Neutrophil (primary cell): ENCODE data around the gene TAGLN.

Experiments
- H3K27ac ChIP-seq: fragments of 200-600 bp; sonication (generic); 2 replicates; pipeline ENCODE4 v1.5.1; 2016; ENCODE audit warnings: mild to moderate bottlenecking, moderate library complexity
- H3K27me3 ChIP-seq: fragments of 200-600 bp; sonication (generic); 2 replicates; pipeline ENCODE4 v1.6.0; 2016; ENCODE audit warnings: mild to moderate bottlenecking
- H3K36me3 ChIP-seq: fragments of 200-600 bp; sonication (generic); 2 replicates; pipeline ENCODE4 v1.5.1; 2017
- H3K4me1 ChIP-seq, 2 experiments: fragments of 200-600 bp in 1 of 2; sonication (generic) in 1 of 2; 1 replicate in 1 of 2; 2 replicates in 1 of 2; pipeline versions ENCODE4 v1.5.1 to v1.6.1; 2013 to 2016; ENCODE audit warnings: low read depth in 1 of 2, low read length in 1 of 2, mild to moderate bottlenecking in 1 of 2, moderate library complexity in 1 of 2; ENCODE audit not compliant: control insufficient read depth in 1 of 2, insufficient read depth in 1 of 2
- H3K4me3 ChIP-seq, 2 experiments: fragments of 200-600 bp in 1 of 2; sonication (generic) in 1 of 2; 1 replicate in 1 of 2; 2 replicates in 1 of 2; pipeline ENCODE4 v1.5.1; 2013 to 2016; ENCODE audit warnings: low read depth in 1 of 2, low read length in 1 of 2, mild to moderate bottlenecking in 1 of 2, moderate library complexity in 1 of 2
- H3K9me3 ChIP-seq: fragments of 200-600 bp; sonication (generic); 2 replicates; pipeline ENCODE4 v1.5.1; 2016
- CTCF ChIP-seq: fragments of 200-600 bp; sonication (generic); IDR thresholded peaks from 2 replicates; pipeline ENCODE4 v1.5.1; 2016; ENCODE audit warnings: antibody characterized with exemption

TAGLN gene

GRCh38 chr11:117197516-117198456, 1.4 kb upstream of the TAGLN start:
- H3K4me1 ChIP-seq: no peaks in the 10 kb centered on the region
- no peaks in the 10 kb centered on the region for H3K9me3 ChIP-seq
- no peak overlapping the region for H3K4me3 ChIP-seq
- peaks cover 5% of the 10 kb centered on the region for H3K36me3 ChIP-seq
- TF ChIP-seq CTCF: no peak
- no peak overlapping the region for H3K27ac ChIP-seq
- H3K27me3 ChIP-seq: peaks cover 5% of the 10 kb centered on the region

- TF ChIP-seq CTCF: no peak
- H3K27me3 ChIP-seq: peaks cover 5% of the 10 kb centered on the region
These were observed 557 bp upstream of the TAGLN start for GRCh38 chr11:117198613-117199012.

GRCh38 chr11:117199916-117200812, 994 bp downstream of the TAGLN start:
- Histone ChIP-seq H3K4me1 (no peaks in the 10 kb centered on the region), H3K4me3 (no peak overlapping the region), H3K27ac (no peak overlapping the region), H3K9me3 (no peaks in the 10 kb centered on the region), H3K36me3 (peaks cover 28% of the 10 kb centered on the region), H3K27me3 (peaks cover 5% of the 10 kb centered on the region)
- TF ChIP-seq CTCF: no peak

More at GRCh38 chr11:117198613-117199012, 557 bp upstream of the TAGLN start:
- Histone ChIP-seq H3K27ac (no peak overlapping the region), H3K4me3 (no peak overlapping the region), H3K36me3 (peaks cover 12% of the 10 kb centered on the region), H3K4me1 (no peaks in the 10 kb centered on the region), H3K9me3 (no peaks in the 10 kb centered on the region)

- Histone ChIP-seq H3K9me3 (no peaks in the 10 kb centered on the region), H3K4me3 (no peak overlapping the region), H3K4me1 (no peaks in the 10 kb centered on the region), H3K36me3 (peaks cover 34% of the 10 kb centered on the region), H3K27me3 (peaks cover 5% of the 10 kb centered on the region), H3K27ac (no peak overlapping the region)
- no peak for TF ChIP-seq CTCF
These were observed 1.9 kb downstream of the TAGLN start for GRCh38 chr11:117200813-117201657.
